Breast epithelium (tissue), 4 donors: ENCODE measurements around the gene TAL1. TPM values are rescaled to one million over a fixed set of nuclear protein-coding genes. Genes with fewer than 3 reads are reported as not detected.

ENCODE experiments used
- DNase-seq, 2 donors: peaks; one replicate each; pipeline ENCODE4 v3.0.0-alpha.2; 2019; ENCODE audit warnings: low spot score in 2 of 2
- H3K27ac ChIP-seq, 2 donors: fragments of 200-600 bp; sonication (generic) in 1 of 2; one replicate each; pipeline ENCODE4 v1.5.1; 2016 to 2019; ENCODE audit warnings: mild to moderate bottlenecking in 1 of 2
- H3K27me3 ChIP-seq, 2 donors: fragments of 200-600 bp; sonication (generic) in 1 of 2; one replicate each; pipeline versions ENCODE4 v1.5.1 to v1.6.0; 2017 to 2019; ENCODE audit warnings: control low read depth in 1 of 2, mild to moderate bottlenecking in 1 of 2
- H3K36me3 ChIP-seq: fragments of 200-600 bp; one replicate; pipeline ENCODE4 v1.5.1; 2019
- H3K4me1 ChIP-seq, 2 donors: fragments of 200-600 bp; sonication (generic); one replicate each; pipeline ENCODE4 v1.5.1; 2016 to 2019; ENCODE audit warnings: control low read depth in 1 of 2
- H3K4me3 ChIP-seq, 3 donors: fragments of 200-600 bp; sonication (generic); 1 replicate in 2 of 3; 2 replicates in 1 of 3; pipeline ENCODE4 v1.5.1; 2016 to 2019; ENCODE audit warnings: mild to moderate bottlenecking in 3 of 3, moderate library complexity in 2 of 3
- H3K9me3 ChIP-seq, 2 donors: fragments of 200-600 bp; sonication (generic) in 1 of 2; one replicate each; pipeline ENCODE4 v1.5.1; 2016 to 2019; ENCODE audit warnings: control low read depth in 1 of 2
- POLR2A ChIP-seq: fragments of 450-650 bp; IDR thresholded peaks from one replicate; pipeline ENCODE4 v1.6.1; 2016; ENCODE audit warnings: antibody characterized with exemption, mild to moderate bottlenecking, moderate library complexity
- POLR2AphosphoS5 ChIP-seq, 3 donors: sonication (generic); formaldehyde crosslinking; IDR thresholded peaks; one replicate each; pipeline ENCODE4 v1.6.1; 2017; ENCODE audit warnings: antibody characterized with exemption in 3 of 3
- intact Hi-C: fragments of 100-400 bp; cut with DNase I; formaldehyde crosslinking; loops from one replicate; pipeline ENCODE4 v1.15.1; 2023; ENCODE audit warnings: low total_unique reads
- total RNA-seq, 3 donors: library from RNA; depleted of rRNA; stranded (reverse); fragments of >200 nt; gene quantifications; one replicate each; pipeline ENCODE4 v1.1.0, GENCODE V29; 2016
- TF ChIP-seq, protein P1 (sequence below), 3 donors: fragments of 450-650 bp; IDR thresholded peaks; one replicate each; pipeline ENCODE4 v1.5.1; 2016 to 2017; ENCODE audit warnings: antibody characterized with exemption in 3 of 3, mild to moderate bottlenecking in 3 of 3, moderate library complexity in 3 of 3

TAL1 gene
- total RNA-seq, 3 donors from 2014 or later: 2.3 to 6.2 (median 5.1) TPM

DNA sequence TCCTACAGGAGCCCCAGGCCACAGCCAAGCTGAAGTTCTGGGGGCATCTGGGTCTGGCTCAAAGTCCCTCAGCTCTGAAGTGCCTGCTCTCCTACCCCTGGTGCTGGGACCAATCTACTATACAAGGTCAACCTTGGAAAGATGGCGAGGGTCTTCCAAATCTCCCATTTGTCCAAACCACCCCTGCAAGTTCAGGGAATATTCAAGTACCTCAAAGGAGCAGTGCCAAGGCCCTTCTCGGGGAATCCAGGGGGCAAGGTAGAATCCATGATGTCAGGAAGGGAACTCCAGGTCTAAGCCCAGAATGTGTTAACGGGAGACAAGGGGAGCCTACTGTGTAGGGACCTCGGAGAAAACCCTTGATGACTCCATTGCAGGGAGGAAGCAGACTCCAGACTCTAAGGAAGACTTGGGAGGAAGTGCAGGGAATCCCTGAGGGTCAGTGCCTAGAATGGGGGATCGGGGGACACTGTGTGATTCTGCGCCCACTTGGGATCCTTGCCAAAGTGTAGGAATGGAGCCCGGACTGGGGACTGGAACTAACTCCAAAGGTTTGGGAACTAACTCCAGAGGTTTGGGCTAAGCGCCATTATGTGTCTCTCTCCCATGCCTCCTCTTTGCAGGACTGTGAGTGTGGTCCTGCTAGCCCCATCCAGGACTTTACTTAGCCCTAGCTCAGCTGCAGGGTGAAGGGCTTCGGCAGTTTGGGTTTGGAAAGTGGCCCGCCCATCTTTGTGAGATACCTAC, 8.7 kb downstream of the TAL1 start:
- no peaks in the 10 kb centered on the region for H3K36me3 ChIP-seq
- peaks cover 4 to 70% of the 10 kb centered on the region in 2 donors for H3K27me3 ChIP-seq
- peaks cover 0 to 7% of the 10 kb centered on the region in 2 donors for H3K4me1 ChIP-seq
- H3K4me3 ChIP-seq: no peak overlapping the region
- intact Hi-C loops: no loop called here
- no peak for DNase-seq
- no peaks in the 10 kb centered on the region for H3K9me3 ChIP-seq
- TF ChIP-seq, protein P1, sequence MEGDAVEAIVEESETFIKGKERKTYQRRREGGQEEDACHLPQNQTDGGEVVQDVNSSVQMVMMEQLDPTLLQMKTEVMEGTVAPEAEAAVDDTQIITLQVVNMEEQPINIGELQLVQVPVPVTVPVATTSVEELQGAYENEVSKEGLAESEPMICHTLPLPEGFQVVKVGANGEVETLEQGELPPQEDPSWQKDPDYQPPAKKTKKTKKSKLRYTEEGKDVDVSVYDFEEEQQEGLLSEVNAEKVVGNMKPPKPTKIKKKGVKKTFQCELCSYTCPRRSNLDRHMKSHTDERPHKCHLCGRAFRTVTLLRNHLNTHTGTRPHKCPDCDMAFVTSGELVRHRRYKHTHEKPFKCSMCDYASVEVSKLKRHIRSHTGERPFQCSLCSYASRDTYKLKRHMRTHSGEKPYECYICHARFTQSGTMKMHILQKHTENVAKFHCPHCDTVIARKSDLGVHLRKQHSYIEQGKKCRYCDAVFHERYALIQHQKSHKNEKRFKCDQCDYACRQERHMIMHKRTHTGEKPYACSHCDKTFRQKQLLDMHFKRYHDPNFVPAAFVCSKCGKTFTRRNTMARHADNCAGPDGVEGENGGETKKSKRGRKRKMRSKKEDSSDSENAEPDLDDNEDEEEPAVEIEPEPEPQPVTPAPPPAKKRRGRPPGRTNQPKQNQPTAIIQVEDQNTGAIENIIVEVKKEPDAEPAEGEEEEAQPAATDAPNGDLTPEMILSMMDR (IDR thresholded peaks at IDR 0.05): no peak
- no peak for TF ChIP-seq POLR2A
- TF ChIP-seq POLR2AphosphoS5 (IDR thresholded peaks at IDR 0.05): no peak
- no peak overlapping the region for H3K27ac ChIP-seq

DNA sequence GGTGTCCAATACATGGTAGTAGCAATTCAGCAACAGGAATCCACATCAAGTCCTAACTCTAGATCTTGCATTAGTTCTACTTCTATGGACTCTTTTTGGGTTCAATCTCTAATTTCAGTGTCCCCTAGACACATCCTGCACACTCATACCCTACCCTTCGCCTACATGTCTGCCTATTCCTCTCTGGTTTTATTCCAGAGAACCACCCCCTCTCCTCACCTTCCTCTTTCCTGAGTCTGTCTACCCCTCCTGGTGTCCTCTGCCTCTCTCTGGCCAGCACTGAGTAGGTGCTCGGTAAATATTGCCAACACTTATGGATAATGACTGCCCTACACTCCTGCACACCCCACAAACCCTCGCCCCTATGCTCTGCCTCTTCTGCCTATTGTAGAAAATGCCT, 9.5 kb downstream of the TAL1 start:
- Histone ChIP-seq H3K27ac (no peak overlapping the region), H3K4me3 (no peak overlapping the region), H3K9me3 (no peaks in the 10 kb centered on the region), H3K36me3 (no peaks in the 10 kb centered on the region), H3K4me1 (peaks cover 0 to 7% of the 10 kb centered on the region in 2 donors), H3K27me3 (peaks cover 4 to 62% of the 10 kb centered on the region in 2 donors)
- intact Hi-C loops: no loop called here
- no peak for TF ChIP-seq POLR2A
- TF ChIP-seq POLR2AphosphoS5 (IDR thresholded peaks at IDR 0.05): no peak
- TF ChIP-seq, protein P1 (IDR thresholded peaks at IDR 0.05): no peak
- DNase-seq: no peak

DNA sequence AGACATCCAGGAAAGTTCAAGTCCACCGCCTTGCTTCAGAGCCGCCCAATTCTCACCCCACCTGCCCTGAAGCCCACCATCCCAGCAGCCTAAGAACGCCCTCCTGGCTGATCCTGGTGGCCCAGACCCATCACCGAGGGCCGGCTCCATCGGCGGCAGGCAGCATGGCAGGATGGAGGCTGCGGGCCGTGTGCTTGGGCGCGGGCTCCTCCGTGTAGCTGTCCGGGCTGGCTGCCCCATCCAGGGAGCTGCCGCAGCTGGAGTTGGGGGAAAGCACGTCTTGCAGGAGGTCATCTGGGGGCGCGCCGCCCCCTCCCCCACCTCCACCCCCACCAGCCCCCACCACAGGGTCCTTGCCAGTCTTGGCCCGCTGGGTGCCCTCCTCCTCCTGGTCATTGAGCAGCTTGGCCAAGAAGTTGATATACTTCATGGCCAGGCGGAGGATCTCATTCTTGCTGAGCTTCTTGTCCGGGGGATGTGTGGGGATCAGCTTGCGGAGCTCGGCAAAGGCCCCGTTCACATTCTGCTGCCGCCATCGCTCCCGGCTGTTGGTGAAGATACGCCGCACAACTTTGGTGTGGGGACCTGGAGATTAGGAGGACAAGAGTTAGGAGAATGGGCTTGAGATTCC, 12.3 kb downstream of the TAL1 start:
- H3K9me3 ChIP-seq: no peaks in the 10 kb centered on the region
- TF ChIP-seq, protein P1 (IDR thresholded peaks at IDR 0.05): no peak
- no peak for TF ChIP-seq POLR2A
- no peak for TF ChIP-seq POLR2AphosphoS5 (IDR thresholded peaks at IDR 0.05)
- H3K27me3 ChIP-seq: peaks cover 0 to 34% of the 10 kb centered on the region in 2 donors
- peaks cover 0 to under 1% of the 10 kb centered on the region in 2 donors for H3K4me1 ChIP-seq
- no peak for DNase-seq
- no peak overlapping the region for H3K4me3 ChIP-seq
- intact Hi-C loops: no loop called here
- H3K36me3 ChIP-seq: no peaks in the 10 kb centered on the region
- H3K27ac ChIP-seq: no peak overlapping the region

DNA sequence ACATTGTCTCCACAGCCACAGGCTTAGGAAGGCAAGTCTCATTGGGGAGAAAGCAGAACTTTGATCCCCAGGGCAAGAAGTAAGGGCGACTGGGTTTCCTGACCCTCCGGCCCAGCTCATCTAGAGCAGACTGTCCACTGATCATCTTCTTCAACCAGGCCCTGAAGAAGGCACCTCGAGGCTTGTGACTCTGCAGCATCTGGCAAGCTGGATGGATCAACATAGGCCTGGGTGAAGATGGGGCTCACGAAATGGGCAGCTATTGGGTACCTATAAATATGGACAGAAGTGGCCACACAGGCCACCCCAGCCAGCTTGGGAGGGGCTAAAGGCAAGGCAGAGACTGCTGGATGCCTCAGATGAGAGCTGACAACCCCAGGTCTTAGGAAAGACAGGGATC, 13.0 kb downstream of the TAL1 start:
- TF ChIP-seq POLR2A (no peak), POLR2AphosphoS5 (IDR thresholded peaks at IDR 0.05) (no peak)
- TF ChIP-seq, protein P1 (IDR thresholded peaks at IDR 0.05): no peak
- peaks cover 0 to 27% of the 10 kb centered on the region in 2 donors for H3K27me3 ChIP-seq
- no peaks in the 10 kb centered on the region for H3K9me3 ChIP-seq
- no peak overlapping the region for H3K4me3 ChIP-seq
- no peaks in the 10 kb centered on the region for H3K4me1 ChIP-seq
- intact Hi-C loops: no loop called here
- no peaks in the 10 kb centered on the region for H3K36me3 ChIP-seq
- DNase-seq: no peak
- H3K27ac ChIP-seq: no peak overlapping the region
